A549 treated with CORT108297 at 1 μM for 4 hours (cell line): ENCODE results near the gene NIPSNAP3A. TPM values are rescaled to one million over a fixed set of nuclear protein-coding genes. Genes with fewer than 3 reads are reported as not detected.

ENCODE experiments used
- total RNA-seq: library from RNA; stranded (reverse); fragments of 200-300 nt; extraction: Qiagen RNA extraction; gene quantifications from 5 replicates; pipeline ENCODE4 v1.2.3, GENCODE V29; 2022

NIPSNAP3A gene
- total RNA-seq = 10.1 to 15.8 TPM (median 14.7 TPM) in 5 replicates

GRCh38 chr9:104747565-104748358, at the start of gene NIPSNAP3A:
TSS of gene NIPSNAP3A (plus strand) at chr9:104747683. CDS start at chr9:104747793, 110 bp downstream.

Other genes with a start within 250 kb of the NIPSNAP3A start
- not detected in 5 replicates for gene OR13F1, start 243.4 kb upstream of the NIPSNAP3A start, total RNA-seq
- gene OR13C4, start 220.5 kb upstream of the NIPSNAP3A start, total RNA-seq = not detected in 5 replicates
- not detected in 5 replicates for gene OR13C3, start 210.8 kb upstream of the NIPSNAP3A start, total RNA-seq
- gene OR13C8, start 178.5 kb upstream of the NIPSNAP3A start, total RNA-seq = not detected in 5 replicates
- not detected in 5 replicates for gene OR13C5, start 148.3 kb upstream of the NIPSNAP3A start, total RNA-seq
- gene OR13C2, start 142.1 kb upstream of the NIPSNAP3A start, total RNA-seq = not detected in 5 replicates
- not detected in 5 replicates for gene OR13C9, start 129.5 kb upstream of the NIPSNAP3A start, total RNA-seq
- gene OR13D1, start 53.2 kb upstream of the NIPSNAP3A start, total RNA-seq = not detected in 5 replicates
- gene NIPSNAP3B, start 16.4 kb downstream of the NIPSNAP3A start, total RNA-seq = 0.38 to 0.91 TPM (median 0.72 TPM) in 5 replicates
- gene ABCA1, start 180.5 kb downstream of the NIPSNAP3A start, total RNA-seq = 4.5 to 6.2 TPM (median 5.0 TPM) in 5 replicates